Activated T-cell treated with anti-CD3 and anti-CD28 coated beads, Interleukin-2, amount 50 U/mL, for 4 hours (primary cell): ENCODE measurements around the gene GSTA2. TPM values are rescaled to one million over a fixed set of nuclear protein-coding genes. Genes with fewer than 3 reads are reported as not detected.

ENCODE experiments used
- total RNA-seq, 3 donors: library from RNA; stranded (reverse); gene quantifications; one replicate each; pipeline ENCODE4 v1.2.1, GENCODE V29; 2021

GSTA2 gene
- total RNA-seq, 3 donors from 2014 or later = not detected

Other genes starting within 250 kb of the GSTA2 start
- gene TRAM2, start 186.4 kb downstream of the GSTA2 start, total RNA-seq = 1 to 10 TPM; 1.6 to 2.9 (median 2.4) TPM
- gene TMEM14A, start 92.4 kb downstream of the GSTA2 start, total RNA-seq = 1 to 10 TPM; 6.6 to 9.7 (median 6.7) TPM
- gene GSTA1, start 40.3 kb upstream of the GSTA2 start, total RNA-seq = under 1 TPM in 1 of 3 donors, not detected in 2; 0.18 TPM
- not detected for gene GSTA5, start 77.3 kb upstream of the GSTA2 start, total RNA-seq
- not detected for gene GSTA3, start 146.2 kb upstream of the GSTA2 start, total RNA-seq
- 1 to 10 TPM; 3.7 to 5.2 (median 3.9) TPM for gene GSTA4, start 231.8 kb upstream of the GSTA2 start, total RNA-seq